CD14-positive monocyte (primary cell): ENCODE results near the gene ADAMTSL2. TPM values are rescaled to one million over a fixed set of nuclear protein-coding genes. Genes with fewer than 3 reads are reported as not detected.

ENCODE experiments used
- DNase-seq, 3 donors: peaks; one replicate each; pipeline ENCODE4 v3.0.0-alpha.2; 2011 to 2022
- H2AFZ ChIP-seq: 2 replicates; pipeline ENCODE4 v1.6.0; 2012; ENCODE audit warnings: mild to moderate bottlenecking, low read depth, low read length, inconsistent platforms; ENCODE audit not compliant: insufficient read depth, poor library complexity, severe bottlenecking
- H3K27ac ChIP-seq, 2 donors: 1 replicate in 1 of 2; 2 replicates in 1 of 2; pipeline ENCODE4 v1.5.1; 2012 to 2013; ENCODE audit warnings: low read length in 2 of 2, control low read depth in 1 of 2, inconsistent platforms in 1 of 2, low read depth in 1 of 2, mild to moderate bottlenecking in 1 of 2
- H3K27me3 ChIP-seq, 2 donors: one replicate each; pipeline versions ENCODE4 v1.6.0 to v1.6.1; 2011 to 2013; ENCODE audit warnings: low read length in 2 of 2; ENCODE audit not compliant: control insufficient read depth in 2 of 2, insufficient read depth in 2 of 2
- H3K36me3 ChIP-seq, 2 donors: replicated peaks in 1 of 2; 1 replicate in 1 of 2; 2 replicates in 1 of 2; pipeline versions ENCODE4 v1.5.1 to v1.6.1; 2012 to 2013; ENCODE audit warnings: low read length in 2 of 2, control low read depth in 1 of 2, inconsistent platforms in 1 of 2, mild to moderate bottlenecking in 1 of 2; ENCODE audit not compliant: insufficient read depth in 2 of 2, control insufficient read depth in 1 of 2
- H3K4me1 ChIP-seq, 2 donors: 1 replicate in 1 of 2; 2 replicates in 1 of 2; pipeline versions ENCODE4 v1.5.1 to v1.6.1; 2012 to 2013; ENCODE audit warnings: low read length in 2 of 2, control low read depth in 1 of 2, inconsistent platforms in 1 of 2, mild to moderate bottlenecking in 1 of 2, moderate library complexity in 1 of 2; ENCODE audit not compliant: insufficient read depth in 2 of 2, control insufficient read depth in 1 of 2
- H3K4me2 ChIP-seq: replicated peaks from 2 replicates; pipeline ENCODE3; 2012; ENCODE audit warnings: low read length, moderate library complexity, mild to moderate bottlenecking; ENCODE audit not compliant: poor library complexity, severe bottlenecking; ENCODE audit errors: extremely low read depth
- H3K4me3 ChIP-seq, 3 experiments: fragments of 200-600 bp in 1 of 3; sonication (generic) in 1 of 3; replicated peaks in 1 of 3; 1 replicate in 2 of 3; 2 replicates in 1 of 3; pipeline ENCODE4 v1.5.1; 2011 to 2013; ENCODE audit warnings: low read length in 3 of 3, mild to moderate bottlenecking in 3 of 3, control low read depth in 2 of 3, low read depth in 2 of 3, inconsistent platforms in 1 of 3, moderate library complexity in 1 of 3
- H3K79me2 ChIP-seq: 2 replicates; pipeline ENCODE4 v1.6.0; 2012; ENCODE audit warnings: mild to moderate bottlenecking, control low read depth, inconsistent platforms, low read length, moderate library complexity; ENCODE audit not compliant: insufficient read depth
- H3K9ac ChIP-seq: 2 replicates; pipeline ENCODE4 v1.6.0; 2017; ENCODE audit warnings: low read length, mild to moderate bottlenecking; ENCODE audit not compliant: insufficient read depth, poor library complexity, severe bottlenecking
- H3K9me3 ChIP-seq, 2 donors: replicated peaks in 1 of 2; 1 replicate in 1 of 2; 2 replicates in 1 of 2; pipeline versions ENCODE4 v1.5.1 to v1.6.1; 2012 to 2013; ENCODE audit warnings: low read length in 2 of 2, control low read depth in 1 of 2; ENCODE audit not compliant: control insufficient read depth in 1 of 2, insufficient read depth in 1 of 2
- H4K20me1 ChIP-seq: 2 replicates; pipeline ENCODE4 v1.6.0; 2012; ENCODE audit warnings: mild to moderate bottlenecking, low read length, control low read depth, moderate library complexity; ENCODE audit not compliant: insufficient read depth
- H3K27ac Mint-ChIP-seq, 7 donors: one replicate each; pipeline ENCODE4 v1.8.0; 2020; ENCODE audit warnings: mild to moderate bottlenecking in 7 of 7, mixed read lengths in 7 of 7, moderate library complexity in 6 of 7, inconsistent platforms in 2 of 7
- H3K27me3 Mint-ChIP-seq, 3 donors: one replicate each; pipeline ENCODE4 v1.8.0; 2021 to 2022; ENCODE audit warnings: low read depth in 3 of 3, mild to moderate bottlenecking in 3 of 3, mixed read lengths in 3 of 3, moderate library complexity in 3 of 3, inconsistent platforms in 1 of 3
- H3K36me3 Mint-ChIP-seq, 2 donors: one replicate each; pipeline ENCODE4 v1.8.0; 2020; ENCODE audit warnings: mixed read lengths in 2 of 2, inconsistent platforms in 1 of 2, mild to moderate bottlenecking in 1 of 2
- H3K4me1 Mint-ChIP-seq: one replicate; pipeline ENCODE4 v1.8.0; 2020; ENCODE audit warnings: mild to moderate bottlenecking, mixed read lengths
- H3K4me3 Mint-ChIP-seq, 2 donors: one replicate each; pipeline ENCODE4 v1.8.0; 2020; ENCODE audit warnings: mild to moderate bottlenecking in 2 of 2, mixed read lengths in 2 of 2, moderate library complexity in 1 of 2
- H3K9me3 Mint-ChIP-seq, 7 donors: one replicate each; pipeline ENCODE4 v1.8.0; 2020 to 2022; ENCODE audit warnings: mixed read lengths in 7 of 7, mild to moderate bottlenecking in 6 of 7, moderate library complexity in 6 of 7, inconsistent platforms in 2 of 7
- whole genome bisulfite sequencing: methylation state at CpG from one replicate; pipeline ENCODE4 v1.1.5; 2013; ENCODE audit warnings: missing lambda C conversion rate; ENCODE audit not compliant: insufficient coverage; 5-methylcytosine and 5-hydroxymethylcytosine counted together
- intact Hi-C, 2 donors: fragments of 100-400 bp; cut with micrococcal nuclease; formaldehyde crosslinking; loops; one replicate each; pipeline versions ENCODE4 v1.15.0 to v1.15.1; 2023
- polyA plus RNA-seq, 3 donors: library from polyadenylated mRNA; depleted of rRNA in 1 of 3; unstranded in 2 of 3; stranded (reverse) in 1 of 3; fragments of 300-500 nt in 2 of 3; fragments of >200 nt in 1 of 3; fragmentation: Illumina TruSeq in 2 of 3; gene quantifications; 1 replicate in 2 of 3; 2 replicates in 1 of 3; pipeline ENCODE4 v1.2.3, GENCODE V29; 2012 to 2021
- TF ChIP-seq, protein P1 (sequence below): fragments of 200-600 bp; IDR thresholded peaks from one replicate; pipeline ENCODE4 v1.8.0; 2022; ENCODE audit warnings: antibody characterized with exemption, mild to moderate bottlenecking

The ADAMTSL2 gene
- polyA plus RNA-seq, 3 donors = 0.08 TPM; not detected in 2

DNA sequence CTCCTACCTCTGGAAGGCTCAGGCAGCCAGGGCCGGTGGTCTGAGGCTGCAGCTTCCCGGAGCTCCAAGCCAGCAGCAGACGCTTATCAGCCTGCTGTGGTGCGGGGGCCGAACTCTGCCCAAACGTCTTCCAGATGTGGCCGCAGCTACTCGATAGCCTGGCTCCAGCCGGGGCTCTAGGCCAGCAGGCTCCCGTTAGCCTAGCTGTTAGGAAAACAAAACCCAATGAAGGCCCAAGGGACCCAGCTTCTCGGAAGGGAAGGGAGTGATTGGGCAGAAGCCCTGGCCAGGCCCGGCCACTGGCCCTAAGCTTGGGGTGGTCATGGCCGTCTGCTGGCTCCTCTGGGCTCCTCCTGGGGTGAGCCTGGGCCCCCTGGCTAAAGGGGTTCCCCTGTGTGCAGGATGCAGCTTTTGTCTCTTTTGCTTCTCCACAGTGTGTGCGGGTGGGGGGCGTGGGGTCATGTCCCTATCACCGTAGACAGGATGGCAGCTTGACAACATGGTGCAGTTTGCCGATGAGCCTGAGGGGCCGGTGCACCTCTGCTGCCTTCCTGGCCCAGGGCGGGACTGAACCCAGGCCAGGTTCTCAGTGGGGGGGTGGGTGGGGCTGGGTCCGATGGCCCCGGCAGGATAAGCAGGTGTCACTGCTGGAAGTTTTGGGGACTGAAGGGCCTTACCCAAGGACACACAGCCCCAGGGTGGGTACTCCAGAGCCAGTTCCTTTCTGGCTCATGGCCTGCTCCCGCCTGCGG lies 28.4 kb upstream of the ADAMTSL2 start:
- Mint-ChIP-seq H3K4me1 (peaks cover 2% of the 10 kb centered on the region), H3K27me3 (peaks cover 6 to 27% (median 25%) of the 10 kb centered on the region in 3 donors), H3K4me3 (no peak overlapping the region), H3K36me3 (no peaks in the 10 kb centered on the region), H3K9me3 (peaks cover 4 to 20% (median 17%) of the 10 kb centered on the region in 7 donors), H3K27ac (no peak overlapping the region)
- no peak overlapping the region for H3K4me2 ChIP-seq
- no peaks in the 10 kb centered on the region for H3K4me1 ChIP-seq
- peaks cover 3 to 13% of the 10 kb centered on the region in 2 donors for H3K27me3 ChIP-seq
- H3K9ac ChIP-seq = no peak overlapping the region
- no peak overlapping the region for H2AFZ ChIP-seq
- H3K36me3 ChIP-seq = no peaks in the 10 kb centered on the region
- no peak overlapping the region for H3K27ac ChIP-seq
- intact Hi-C loops = no loop called here
- no peaks in the 10 kb centered on the region for H4K20me1 ChIP-seq
- TF ChIP-seq, protein P1, sequence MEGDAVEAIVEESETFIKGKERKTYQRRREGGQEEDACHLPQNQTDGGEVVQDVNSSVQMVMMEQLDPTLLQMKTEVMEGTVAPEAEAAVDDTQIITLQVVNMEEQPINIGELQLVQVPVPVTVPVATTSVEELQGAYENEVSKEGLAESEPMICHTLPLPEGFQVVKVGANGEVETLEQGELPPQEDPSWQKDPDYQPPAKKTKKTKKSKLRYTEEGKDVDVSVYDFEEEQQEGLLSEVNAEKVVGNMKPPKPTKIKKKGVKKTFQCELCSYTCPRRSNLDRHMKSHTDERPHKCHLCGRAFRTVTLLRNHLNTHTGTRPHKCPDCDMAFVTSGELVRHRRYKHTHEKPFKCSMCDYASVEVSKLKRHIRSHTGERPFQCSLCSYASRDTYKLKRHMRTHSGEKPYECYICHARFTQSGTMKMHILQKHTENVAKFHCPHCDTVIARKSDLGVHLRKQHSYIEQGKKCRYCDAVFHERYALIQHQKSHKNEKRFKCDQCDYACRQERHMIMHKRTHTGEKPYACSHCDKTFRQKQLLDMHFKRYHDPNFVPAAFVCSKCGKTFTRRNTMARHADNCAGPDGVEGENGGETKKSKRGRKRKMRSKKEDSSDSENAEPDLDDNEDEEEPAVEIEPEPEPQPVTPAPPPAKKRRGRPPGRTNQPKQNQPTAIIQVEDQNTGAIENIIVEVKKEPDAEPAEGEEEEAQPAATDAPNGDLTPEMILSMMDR = no peak
- no peak for DNase-seq
- 95% methylated on average over 23 of the region's 23 CpGs for WGBS
- H3K9me3 ChIP-seq = peaks cover 7 to 15% of the 10 kb centered on the region in 2 donors
- no peaks in the 10 kb centered on the region for H3K79me2 ChIP-seq
- H3K4me3 ChIP-seq = no peak overlapping the region

DNA sequence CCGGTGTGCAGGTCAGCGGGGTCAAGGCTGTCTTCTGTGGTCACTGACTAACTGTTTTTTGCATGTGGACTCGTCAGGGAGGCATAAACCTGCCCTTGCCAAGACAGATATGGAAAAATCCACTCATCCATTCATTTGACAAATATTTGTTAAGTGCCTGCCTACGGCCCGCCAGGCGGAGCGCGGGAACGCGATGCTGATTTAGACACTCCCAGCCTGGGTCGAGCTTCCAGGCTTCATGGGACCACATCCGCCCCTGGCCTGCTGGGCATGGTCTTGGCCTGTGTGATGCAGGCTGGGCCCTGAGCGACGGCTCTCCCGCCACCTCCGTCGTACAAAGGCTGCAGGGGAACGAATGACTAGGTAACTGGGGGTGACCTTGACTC lies 27.9 kb upstream of the ADAMTSL2 start:
- peaks cover 4 to 14% (median 13%) of the 10 kb centered on the region in 7 donors for H3K9me3 Mint-ChIP-seq
- H3K4me3 Mint-ChIP-seq = no peak overlapping the region
- no peak for DNase-seq
- Histone ChIP-seq H3K9ac (no peak overlapping the region), H3K4me2 (no peak overlapping the region), H3K27ac (no peak overlapping the region), H3K36me3 (no peaks in the 10 kb centered on the region), H3K79me2 (no peaks in the 10 kb centered on the region), H4K20me1 (no peaks in the 10 kb centered on the region), H2AFZ (no peak overlapping the region), H3K9me3 (peaks cover 1 to 10% of the 10 kb centered on the region in 2 donors), H3K4me1 (no peaks in the 10 kb centered on the region), H3K4me3 (no peak overlapping the region), H3K27me3 (peaks cover 3 to 13% of the 10 kb centered on the region in 2 donors)
- H3K4me1 Mint-ChIP-seq = peaks cover 2% of the 10 kb centered on the region
- TF ChIP-seq, protein P1 = no peak
- H3K36me3 Mint-ChIP-seq = no peaks in the 10 kb centered on the region
- WGBS = 91% methylated on average over 15 of the region's 18 CpGs
- intact Hi-C loops = no loop called here
- H3K27me3 Mint-ChIP-seq = peaks cover 6 to 27% (median 25%) of the 10 kb centered on the region in 3 donors
- H3K27ac Mint-ChIP-seq = no peak overlapping the region
